Duodenal mucosa (tissue), 2 donors: ENCODE measurements around the gene TBC1D28.
"Not testable (repeated sequence)": the region's sequence is repeated elsewhere in the genome, so short reads cannot be mapped to it uniquely, and the experiment has no call there.

Experiments used
- H3K27ac ChIP-seq: one replicate; pipeline ENCODE4 v1.7.0; 2013; ENCODE audit warnings: low read depth, low read length
- H3K27me3 ChIP-seq, 2 donors: one replicate each; pipeline ENCODE4 v1.7.0; 2013; ENCODE audit warnings: low read length in 2 of 2, control low read depth in 1 of 2; ENCODE audit not compliant: insufficient read depth in 2 of 2, control insufficient read depth in 1 of 2
- H3K36me3 ChIP-seq, 2 donors: one replicate each; pipeline ENCODE4 v1.7.0; 2013; ENCODE audit warnings: low read length in 2 of 2, control low read depth in 1 of 2; ENCODE audit not compliant: insufficient read depth in 2 of 2, control insufficient read depth in 1 of 2
- H3K4me1 ChIP-seq, 2 donors: one replicate each; pipeline ENCODE4 v1.7.0; 2013; ENCODE audit warnings: low read length in 2 of 2, control low read depth in 1 of 2; ENCODE audit not compliant: insufficient read depth in 2 of 2, control insufficient read depth in 1 of 2
- H3K4me3 ChIP-seq, 2 donors: one replicate each; pipeline ENCODE4 v1.7.0; 2013; ENCODE audit warnings: low read length in 2 of 2, low read depth in 1 of 2
- H3K9ac ChIP-seq, 2 donors: one replicate each; pipeline ENCODE4 v1.7.0; 2013; ENCODE audit warnings: low read length in 2 of 2, low read depth in 1 of 2
- H3K9me3 ChIP-seq, 2 donors: one replicate each; pipeline ENCODE4 v1.7.0; 2013; ENCODE audit warnings: low read length in 2 of 2, control low read depth in 1 of 2; ENCODE audit not compliant: control insufficient read depth in 1 of 2

Gene TBC1D28

GRCh38 chr17:18650094-18650493 is 5.9 kb upstream of the TBC1D28 start:
- not testable (repeated sequence) for H3K4me1 ChIP-seq, H3K9ac ChIP-seq, H3K9me3 ChIP-seq, H3K36me3 ChIP-seq, H3K4me3 ChIP-seq, H3K27ac ChIP-seq, H3K27me3 ChIP-seq

GRCh38 chr17:18643124-18643523 is 1.1 kb downstream of the TBC1D28 start:
- not testable (repeated sequence) for H3K4me3 ChIP-seq, H3K27me3 ChIP-seq, H3K9ac ChIP-seq, H3K27ac ChIP-seq, H3K9me3 ChIP-seq, H3K4me1 ChIP-seq, H3K36me3 ChIP-seq

- H3K4me1 ChIP-seq, H3K36me3 ChIP-seq, H3K9me3 ChIP-seq, H3K27me3 ChIP-seq, H3K9ac ChIP-seq, H3K27ac ChIP-seq, H3K4me3 ChIP-seq: not testable (repeated sequence)
These were observed 5.8 kb downstream of the TBC1D28 start for GRCh38 chr17:18638357-18638756.

GRCh38 chr17:18636237-18636636 is 8.0 kb downstream of the TBC1D28 start:
- H3K36me3 ChIP-seq, H3K27ac ChIP-seq, H3K9me3 ChIP-seq, H3K4me1 ChIP-seq, H3K9ac ChIP-seq, H3K4me3 ChIP-seq, H3K27me3 ChIP-seq: not testable (repeated sequence)

GRCh38 chr17:18635773-18636172 is 8.4 kb downstream of the TBC1D28 start:
- H3K36me3 ChIP-seq, H3K4me1 ChIP-seq, H3K27ac ChIP-seq, H3K9me3 ChIP-seq, H3K27me3 ChIP-seq, H3K9ac ChIP-seq, H3K4me3 ChIP-seq: not testable (repeated sequence)

- H3K27me3 ChIP-seq, H3K4me1 ChIP-seq, H3K36me3 ChIP-seq, H3K9me3 ChIP-seq, H3K9ac ChIP-seq, H3K4me3 ChIP-seq, H3K27ac ChIP-seq: not testable (repeated sequence)
These were observed 9.5 kb downstream of the TBC1D28 start for GRCh38 chr17:18634550-18635263.

- Histone ChIP-seq H3K27ac (no peak overlapping the region), H3K9ac (peak overlapping the region in 1 of 2 donors; percentile 60), H3K9me3 (no peaks in the 10 kb centered on the region), H3K4me1 (peaks cover 0 to 6% of the 10 kb centered on the region in 2 donors), H3K27me3 (no peaks in the 10 kb centered on the region), H3K36me3 (no peaks in the 10 kb centered on the region), H3K4me3 (peak overlapping the region; percentile 35 to 57)
These were observed 17.9 kb downstream of the TBC1D28 start for GRCh38 chr17:18626152-18626870.

GRCh38 chr17:18625509-18626104 is 18.6 kb downstream of the TBC1D28 start:
- H3K4me3 ChIP-seq = peak overlapping the region; percentile 47 to 57
- H3K9ac ChIP-seq = peak overlapping the region in 1 of 2 donors; percentile 60
- H3K27ac ChIP-seq, H3K36me3 ChIP-seq, H3K4me1 ChIP-seq, H3K9me3 ChIP-seq, H3K27me3 ChIP-seq: not testable (repeated sequence)

GRCh38 chr17:18624862-18625501 is 19.2 kb downstream of the TBC1D28 start:
- Histone ChIP-seq H3K27ac (peak overlapping the region; percentile 32), H3K4me3 (peak overlapping the region; percentile 40 to 47)
- not testable (repeated sequence) for H3K9ac ChIP-seq, H3K27me3 ChIP-seq, H3K9me3 ChIP-seq, H3K36me3 ChIP-seq, H3K4me1 ChIP-seq

GRCh38 chr17:18617613-18618012 is 26.6 kb downstream of the TBC1D28 start:
- not testable (repeated sequence) for H3K9ac ChIP-seq, H3K4me1 ChIP-seq, H3K27ac ChIP-seq, H3K4me3 ChIP-seq, H3K9me3 ChIP-seq, H3K36me3 ChIP-seq, H3K27me3 ChIP-seq
